Measurements from ENCODE around the gene EIF3K. TPM values are rescaled to one million over a fixed set of nuclear protein-coding genes. Genes with fewer than 3 reads are reported as not detected.

EIF3K gene
- total RNA-seq, 4 donors from 2014 or later = 211 to 441 (median 246) TPM

DNA sequence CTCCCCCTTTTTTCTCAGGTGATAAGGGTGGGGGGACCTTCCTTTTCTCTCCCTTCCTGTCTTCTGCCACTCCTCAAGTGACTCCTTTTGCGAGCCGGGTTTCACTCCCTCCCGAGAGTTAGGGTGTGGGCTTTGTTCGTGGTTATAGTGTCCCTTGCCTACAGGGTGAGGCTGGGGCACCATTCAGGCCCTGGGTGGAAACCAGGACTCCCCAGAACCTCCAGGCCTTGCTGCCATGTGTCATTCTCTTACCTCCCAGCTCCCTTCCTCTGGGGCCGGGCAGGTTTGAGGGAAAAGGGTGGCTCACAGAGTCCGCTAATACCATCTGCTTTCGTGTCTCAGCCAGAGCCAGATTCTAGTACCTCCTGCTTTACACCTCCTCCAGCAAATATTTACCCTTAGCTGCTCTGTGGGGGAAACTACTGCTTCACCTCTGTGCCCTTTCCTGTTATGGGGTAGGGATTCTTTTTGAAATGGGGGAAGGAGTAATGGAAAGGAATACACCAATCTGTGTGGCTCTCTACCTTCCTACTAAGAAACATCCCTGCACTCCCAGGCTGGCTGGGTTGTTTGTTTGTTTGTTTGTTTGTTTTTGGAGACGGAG, 31.3 kb downstream of the EIF3K start:
- no peak for DNase-seq
- Histone ChIP-seq H3K4me1 (peaks cover 11 to 22% of the 10 kb centered on the region in 2 donors), H3K36me3 (no peaks in the 10 kb centered on the region), H3K9me3 (no peaks in the 10 kb centered on the region), H3K27ac (peak overlapping the region; percentile 98), H3K27me3 (no peaks in the 10 kb centered on the region), H3K4me3 (peak overlapping the region; percentile 97 to 99)
- intact Hi-C loops (cut with DNase I; ENCODE audit: low total_unique reads) = loop anchor here (5.0 kb wide), 1 partner anchor 42 kb away; no protein-coding TSS in a partner anchor
- TF ChIP-seq, protein P1, sequence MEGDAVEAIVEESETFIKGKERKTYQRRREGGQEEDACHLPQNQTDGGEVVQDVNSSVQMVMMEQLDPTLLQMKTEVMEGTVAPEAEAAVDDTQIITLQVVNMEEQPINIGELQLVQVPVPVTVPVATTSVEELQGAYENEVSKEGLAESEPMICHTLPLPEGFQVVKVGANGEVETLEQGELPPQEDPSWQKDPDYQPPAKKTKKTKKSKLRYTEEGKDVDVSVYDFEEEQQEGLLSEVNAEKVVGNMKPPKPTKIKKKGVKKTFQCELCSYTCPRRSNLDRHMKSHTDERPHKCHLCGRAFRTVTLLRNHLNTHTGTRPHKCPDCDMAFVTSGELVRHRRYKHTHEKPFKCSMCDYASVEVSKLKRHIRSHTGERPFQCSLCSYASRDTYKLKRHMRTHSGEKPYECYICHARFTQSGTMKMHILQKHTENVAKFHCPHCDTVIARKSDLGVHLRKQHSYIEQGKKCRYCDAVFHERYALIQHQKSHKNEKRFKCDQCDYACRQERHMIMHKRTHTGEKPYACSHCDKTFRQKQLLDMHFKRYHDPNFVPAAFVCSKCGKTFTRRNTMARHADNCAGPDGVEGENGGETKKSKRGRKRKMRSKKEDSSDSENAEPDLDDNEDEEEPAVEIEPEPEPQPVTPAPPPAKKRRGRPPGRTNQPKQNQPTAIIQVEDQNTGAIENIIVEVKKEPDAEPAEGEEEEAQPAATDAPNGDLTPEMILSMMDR (IDR thresholded peaks at IDR 0.05) = no peak
- no peak for TF ChIP-seq POLR2A (IDR thresholded peaks at IDR 0.05)

DNA sequence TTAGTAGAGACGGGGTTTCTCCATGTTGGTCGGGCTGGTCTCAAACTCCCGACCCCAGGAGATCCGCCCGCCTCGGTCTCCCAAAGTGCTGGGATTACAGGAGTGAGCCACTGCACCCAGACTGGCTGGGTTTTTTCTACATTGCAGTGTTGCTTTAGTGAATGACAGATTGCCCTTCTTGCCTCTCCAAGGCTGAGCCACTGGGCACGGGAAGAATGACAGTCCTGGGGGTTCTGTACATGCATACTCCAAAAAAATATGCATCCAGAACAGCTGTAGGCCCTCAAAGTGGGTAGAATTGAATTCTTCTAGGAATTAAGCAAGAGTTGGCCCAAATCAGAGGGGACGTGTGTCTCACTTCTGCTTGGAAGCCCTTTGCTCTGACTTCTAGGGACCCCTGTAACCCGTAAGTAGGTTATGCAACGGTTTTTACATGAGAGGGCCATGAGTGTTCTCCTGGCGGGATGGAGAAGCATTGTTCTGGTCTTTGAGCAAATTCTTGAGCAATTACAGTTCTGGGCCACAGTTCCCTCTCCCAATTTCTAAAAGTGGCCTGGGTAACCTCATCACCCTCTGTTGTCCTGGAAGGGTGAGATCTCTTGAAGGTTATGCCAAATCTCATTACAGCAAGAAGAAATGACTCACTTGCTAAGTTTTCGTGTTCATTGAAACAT, 32.1 kb downstream of the EIF3K start:
- DNase-seq = peak; percentile 54 to 84
- H3K27ac ChIP-seq = peak overlapping the region; percentile 98
- no peaks in the 10 kb centered on the region for H3K9me3 ChIP-seq
- no peaks in the 10 kb centered on the region for H3K27me3 ChIP-seq
- H3K36me3 ChIP-seq = no peaks in the 10 kb centered on the region
- H3K4me1 ChIP-seq = peaks cover 11 to 24% of the 10 kb centered on the region in 2 donors
- intact Hi-C loops (cut with DNase I; ENCODE audit: low total_unique reads) = loop anchor here (5.0 kb wide), 1 partner anchor 41 kb away; no protein-coding TSS in a partner anchor
- TF ChIP-seq POLR2A (IDR thresholded peaks at IDR 0.05) = peak in 1 of 2 donors; percentile 13
- TF ChIP-seq, protein P1 (IDR thresholded peaks at IDR 0.05) = peak in 2 of 4 experiments; percentile 14 to 48
- H3K4me3 ChIP-seq = peak overlapping the region; percentile 97 to 99

DNA sequence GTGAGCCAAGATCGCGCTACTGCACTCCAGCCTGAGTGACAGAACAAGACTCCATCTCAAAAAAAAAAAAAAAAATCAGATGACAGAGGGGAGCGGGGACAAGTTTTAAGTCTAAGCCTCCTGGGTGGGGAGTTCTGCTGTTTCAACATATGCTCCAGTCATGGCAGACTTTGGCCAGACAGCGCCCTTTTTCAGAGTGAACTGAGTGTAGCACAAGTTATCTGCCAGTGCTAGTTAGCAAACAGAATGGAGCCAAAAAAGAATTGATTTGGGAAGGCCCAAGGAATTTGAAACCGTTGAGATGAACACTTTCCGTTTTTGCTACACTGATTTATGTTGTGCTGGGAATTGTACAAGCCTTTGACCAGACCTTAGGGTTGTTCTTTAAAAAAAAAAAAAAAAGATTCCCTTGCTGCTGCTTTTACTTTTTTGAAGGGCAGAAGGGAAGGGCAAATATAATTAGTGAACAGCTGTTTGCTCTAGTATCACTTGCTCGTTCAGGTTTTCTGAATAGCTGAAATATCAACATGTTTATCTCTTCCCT, 34.1 kb downstream of the EIF3K start:
- Histone ChIP-seq H3K4me3 (no peak overlapping the region), H3K4me1 (peaks cover 13 to 43% of the 10 kb centered on the region in 2 donors), H3K9me3 (no peaks in the 10 kb centered on the region), H3K27me3 (no peaks in the 10 kb centered on the region), H3K36me3 (no peaks in the 10 kb centered on the region), H3K27ac (peak overlapping the region; percentile 98)
- intact Hi-C loops (cut with DNase I; ENCODE audit: low total_unique reads) = loop anchor here (5.0 kb wide), 1 partner anchor 39 kb away; no protein-coding TSS in a partner anchor
- TF ChIP-seq, protein P1 (IDR thresholded peaks at IDR 0.05) = no peak
- TF ChIP-seq POLR2A (IDR thresholded peaks at IDR 0.05) = no peak
- peak in 1 of 2 donors; percentile 73 for DNase-seq

DNA sequence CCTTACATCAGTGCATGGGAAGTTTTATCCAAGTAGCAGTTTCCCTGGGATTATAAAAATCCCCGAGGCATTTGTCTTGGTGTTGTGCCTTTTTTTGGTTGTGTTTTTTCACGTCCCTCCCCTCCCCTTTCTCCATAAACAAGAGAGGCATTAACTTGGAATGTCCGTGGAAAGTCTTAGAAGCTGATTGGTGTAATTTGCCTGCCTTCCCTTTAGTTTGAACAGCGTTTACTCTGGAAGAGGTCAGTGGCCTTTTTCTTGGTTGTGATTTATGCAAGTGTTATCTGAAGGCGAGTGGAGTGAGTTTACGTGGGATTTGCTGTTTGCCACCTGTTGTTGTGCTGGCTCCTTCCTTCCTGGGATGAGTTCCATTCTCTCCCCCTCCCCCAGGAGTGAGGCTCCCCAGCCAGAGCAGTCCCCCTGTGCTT, 35.7 kb downstream of the EIF3K start:
- Histone ChIP-seq H3K9me3 (no peaks in the 10 kb centered on the region), H3K4me3 (no peak overlapping the region), H3K4me1 (peaks cover 16 to 49% of the 10 kb centered on the region in 2 donors), H3K27ac (peak overlapping the region; percentile 98), H3K36me3 (no peaks in the 10 kb centered on the region), H3K27me3 (no peaks in the 10 kb centered on the region)
- DNase-seq = peak in 1 of 2 donors; percentile 68
- TF ChIP-seq POLR2A (IDR thresholded peaks at IDR 0.05) = no peak
- TF ChIP-seq, protein P1 (IDR thresholded peaks at IDR 0.05) = no peak
- intact Hi-C loops (cut with DNase I; ENCODE audit: low total_unique reads) = loop anchor here (5.0 kb wide), 1 partner anchor 38 kb away; no protein-coding TSS in a partner anchor
